ENCODE measurements around the gene CTTN. TPM values are rescaled to one million over a fixed set of nuclear protein-coding genes. Genes with fewer than 3 reads are reported as not detected.

CTTN gene
- total and polyA plus RNA-seq, 9 of the 15 experiments (the other 6 are each of a cell fraction or from before 2014, with no cell fraction given): 9.9 to 158 (median 99.7) TPM

DNA sequence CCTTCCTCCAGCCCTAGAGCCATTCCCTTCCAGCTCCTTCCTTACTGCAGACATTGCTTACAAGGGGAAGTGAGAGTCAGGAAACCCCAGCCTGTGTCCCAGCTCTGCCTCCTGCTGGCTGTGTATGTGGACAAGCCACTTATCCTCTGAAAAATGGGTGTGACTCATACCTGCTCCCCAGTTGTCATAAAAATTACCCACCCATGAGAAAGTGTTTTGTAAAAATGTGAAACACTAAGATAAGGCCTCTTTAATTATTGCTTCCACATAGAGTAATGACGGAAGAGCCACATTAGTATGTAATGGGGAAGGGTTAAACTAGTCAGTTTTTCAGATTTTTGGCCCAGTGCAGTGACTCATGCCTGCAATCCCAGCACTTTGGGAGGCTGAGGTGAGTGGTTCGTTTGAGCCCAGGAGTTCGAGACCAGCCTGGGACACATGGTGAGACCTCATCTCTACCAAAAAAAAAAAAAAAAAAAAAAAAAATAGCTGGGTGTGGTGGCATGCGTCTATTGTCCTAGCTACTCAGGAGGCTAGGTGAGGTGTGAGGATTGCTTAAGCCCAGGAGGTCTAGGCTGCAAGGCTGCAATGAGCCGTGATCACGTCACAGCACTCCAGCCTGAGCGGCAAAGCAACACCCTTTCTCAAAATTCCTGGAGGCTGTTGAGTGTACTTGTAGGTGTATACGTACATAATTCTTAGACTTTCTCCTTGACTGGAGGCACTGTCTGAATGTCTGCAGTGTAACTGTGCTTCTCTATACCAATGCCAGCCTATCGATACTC, 84.9 kb downstream of the CTTN start (continued):
- TF ChIP-seq, protein P1, sequence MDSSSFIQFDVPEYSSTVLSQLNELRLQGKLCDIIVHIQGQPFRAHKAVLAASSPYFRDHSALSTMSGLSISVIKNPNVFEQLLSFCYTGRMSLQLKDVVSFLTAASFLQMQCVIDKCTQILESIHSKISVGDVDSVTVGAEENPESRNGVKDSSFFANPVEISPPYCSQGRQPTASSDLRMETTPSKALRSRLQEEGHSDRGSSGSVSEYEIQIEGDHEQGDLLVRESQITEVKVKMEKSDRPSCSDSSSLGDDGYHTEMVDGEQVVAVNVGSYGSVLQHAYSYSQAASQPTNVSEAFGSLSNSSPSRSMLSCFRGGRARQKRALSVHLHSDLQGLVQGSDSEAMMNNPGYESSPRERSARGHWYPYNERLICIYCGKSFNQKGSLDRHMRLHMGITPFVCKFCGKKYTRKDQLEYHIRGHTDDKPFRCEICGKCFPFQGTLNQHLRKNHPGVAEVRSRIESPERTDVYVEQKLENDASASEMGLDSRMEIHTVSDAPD (CRISPR knock-in tag; IDR thresholded peaks at IDR 0.05): no peak
- TF ChIP-seq ERF (CRISPR knock-in tag; IDR thresholded peaks at IDR 0.05) (no peak), TCF3 (CRISPR knock-in tag; IDR thresholded peaks at IDR 0.05) (peak; percentile 80), SNIP1 (IDR thresholded peaks at IDR 0.05; ENCODE audit: low read depth) (no peak), MNT (conservative IDR thresholded peaks at IDR 0.05) (no peak), MCM2 (IDR thresholded peaks at IDR 0.05; ENCODE audit: low read depth) (no peak), GABPB1 (CRISPR knock-in tag; IDR thresholded peaks at IDR 0.05) (no peak), GATA2 (CRISPR knock-in tag; IDR thresholded peaks at IDR 0.05) (no peak), KDM2B (CRISPR knock-in tag; IDR thresholded peaks at IDR 0.05) (no peak), ZNF24 (IDR thresholded peaks at IDR 0.05) (no peak), ARHGAP35 (IDR thresholded peaks at IDR 0.05; ENCODE audit: partially characterized antibody) (no peak), L3MBTL2 (IDR thresholded peaks at IDR 0.05) (no peak), CHD4 (IDR thresholded peaks at IDR 0.05; ENCODE audit: insufficient read depth, insufficient replicate concordance, low read depth, low read length, poor library complexity, severe bottlenecking) (no peak), TAF7 (tag; IDR thresholded peaks at IDR 0.05) (no peak), ZNF436 (CRISPR knock-in tag; IDR thresholded peaks at IDR 0.05) (no peak), RAD21 (CRISPR knock-in tag; conservative IDR thresholded peaks at IDR 0.05 in 1 of 2, IDR thresholded peaks at IDR 0.05 in 1 of 2) (peak; percentile 26 to 55; a peak in 3 of 4 replicates)
- TF ChIP-seq, protein P2, sequence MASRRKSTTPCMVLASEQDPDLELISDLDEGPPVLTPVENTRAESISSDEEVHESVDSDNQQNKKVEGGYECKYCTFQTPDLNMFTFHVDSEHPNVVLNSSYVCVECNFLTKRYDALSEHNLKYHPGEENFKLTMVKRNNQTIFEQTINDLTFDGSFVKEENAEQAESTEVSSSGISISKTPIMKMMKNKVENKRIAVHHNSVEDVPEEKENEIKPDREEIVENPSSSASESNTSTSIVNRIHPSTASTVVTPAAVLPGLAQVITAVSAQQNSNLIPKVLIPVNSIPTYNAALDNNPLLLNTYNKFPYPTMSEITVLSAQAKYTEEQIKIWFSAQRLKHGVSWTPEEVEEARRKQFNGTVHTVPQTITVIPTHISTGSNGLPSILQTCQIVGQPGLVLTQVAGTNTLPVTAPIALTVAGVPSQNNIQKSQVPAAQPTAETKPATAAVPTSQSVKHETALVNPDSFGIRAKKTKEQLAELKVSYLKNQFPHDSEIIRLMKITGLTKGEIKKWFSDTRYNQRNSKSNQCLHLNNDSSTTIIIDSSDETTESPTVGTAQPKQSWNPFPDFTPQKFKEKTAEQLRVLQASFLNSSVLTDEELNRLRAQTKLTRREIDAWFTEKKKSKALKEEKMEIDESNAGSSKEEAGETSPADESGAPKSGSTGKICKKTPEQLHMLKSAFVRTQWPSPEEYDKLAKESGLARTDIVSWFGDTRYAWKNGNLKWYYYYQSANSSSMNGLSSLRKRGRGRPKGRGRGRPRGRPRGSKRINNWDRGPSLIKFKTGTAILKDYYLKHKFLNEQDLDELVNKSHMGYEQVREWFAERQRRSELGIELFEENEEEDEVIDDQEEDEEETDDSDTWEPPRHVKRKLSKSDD (conservative IDR thresholded peaks at IDR 0.05; ENCODE audit: low read length): no peak

All from K562 (cell line).